Panc1 (cell line): Measurements from ENCODE around the gene PSMA7. TPM values are rescaled to one million over a fixed set of nuclear protein-coding genes. Genes with fewer than 3 reads are reported as not detected.

ENCODE experiments used
- ATAC-seq: fragments of 200-7000 bp; cut with Tn5 transposase; 2 replicates; pipeline ENCODE4 v1.9.1; 2020; ENCODE audit warnings: mild to moderate bottlenecking, moderate library complexity
- BruUV-seq: library from RNA; stranded (reverse); fragments of 400-500 nt; replicated peaks from 2 replicates; lab custom pipeline; 2021; lab: Mats Ljungman, UMichigan
- CTCF ChIA-PET: fragments of 300-600 bp; sonication (Branson Sonifier 250); formaldehyde crosslinking; loops from one replicate; lab custom pipeline; 2022; ENCODE audit warnings: antibody characterized with exemption; lab: Charles Lee
- POLR2A ChIA-PET: fragments of 300-600 bp; sonication (Branson Sonifier 250); formaldehyde crosslinking; loops from one replicate; lab custom pipeline; 2022; ENCODE audit warnings: antibody characterized with exemption; lab: Charles Lee
- DNase-seq: peaks from one replicate; pipeline ENCODE4 v3.0.0-alpha.2; 2010; ENCODE audit warnings: low read depth, low spot score
- H3K27ac ChIP-seq: 2 replicates; pipeline ENCODE4 v1.5.1; 2011; ENCODE audit warnings: mild to moderate bottlenecking, low read length, inconsistent platforms
- H3K27me3 ChIP-seq: fragments of 200-500 bp; sonication (Bioruptor generic); 2 replicates; pipeline ENCODE4 v1.6.0; 2014; ENCODE audit warnings: low read length, inconsistent platforms; ENCODE audit not compliant: control insufficient read depth, insufficient read depth
- H3K36me3 ChIP-seq: fragments of 200-500 bp; sonication (Bioruptor generic); 2 replicates; pipeline ENCODE4 v1.5.1; 2014; ENCODE audit warnings: inconsistent platforms, mild to moderate bottlenecking, low read length, moderate library complexity; ENCODE audit not compliant: control insufficient read depth, insufficient read depth
- H3K4me1 ChIP-seq: 2 replicates; pipeline ENCODE4 v1.5.1; 2011; ENCODE audit warnings: inconsistent platforms, mild to moderate bottlenecking, low read length, moderate library complexity; ENCODE audit not compliant: control insufficient read depth, insufficient read depth
- H3K4me3 ChIP-seq, 2 experiments: 2 replicates each; pipeline ENCODE4 v1.5.1; 2011 to 2012; ENCODE audit warnings: low read depth in 2 of 2, low read length in 2 of 2, mild to moderate bottlenecking in 2 of 2, inconsistent platforms in 1 of 2, moderate library complexity in 1 of 2
- H3K9me3 ChIP-seq: fragments of 200-500 bp; sonication (Bioruptor generic); 2 replicates; pipeline ENCODE4 v1.5.1; 2014; ENCODE audit warnings: low read depth, mild to moderate bottlenecking, inconsistent platforms, low read length, moderate library complexity; ENCODE audit not compliant: control insufficient read depth, insufficient read depth
- POLR2AphosphoS5 ChIP-seq: IDR thresholded peaks from 2 replicates; pipeline ENCODE4 v1.6.1; 2012; ENCODE audit warnings: mild to moderate bottlenecking, low read depth, low read length, moderate library complexity
- SIN3A ChIP-seq: IDR thresholded peaks from 2 replicates; pipeline ENCODE4 v1.6.1; 2012; ENCODE audit warnings: low read depth, mild to moderate bottlenecking, low read length, moderate library complexity, borderline replicate concordance; ENCODE audit not compliant: insufficient read depth
- TCF7L2 ChIP-seq: IDR thresholded peaks from 2 replicates; pipeline ENCODE4 v1.6.1; 2011; ENCODE audit warnings: mild to moderate bottlenecking, low read depth, low read length, inconsistent platforms
- in situ Hi-C: cut with HindIII; loops from 2 replicates; pipeline ENCODE4 v1.10.0; 2016; ENCODE audit warnings: low sequenced_read_pairs, low pct_unique_long_range_greater_than_20kb
- intact Hi-C: fragments of 100-400 bp; cut with micrococcal nuclease; formaldehyde crosslinking; loops from one replicate; pipeline ENCODE4 v1.10.0; 2022; ENCODE audit not compliant: unreplicated experiment
- total RNA-seq: library from RNA; stranded (reverse); gene quantifications from one replicate; pipeline ENCODE4 v1.2.1, GENCODE V29; 2021; ENCODE audit not compliant: unreplicated experiment
- TF ChIP-seq, protein P1 (sequence below): fragments of 450-650 bp; IDR thresholded peaks from 2 replicates; pipeline ENCODE4 v1.5.1; 2017; ENCODE audit warnings: mild to moderate bottlenecking
- TF ChIP-seq, protein P2 (sequence below), 2 experiments: IDR thresholded peaks; 2 replicates each; pipeline ENCODE4 v1.6.1; 2011 to 2012; ENCODE audit warnings: low read depth in 2 of 2, control low read depth in 1 of 2, low read length in 1 of 2, mild to moderate bottlenecking in 1 of 2, moderate library complexity in 1 of 2; ENCODE audit not compliant: insufficient read depth in 1 of 2

Gene PSMA7
- total RNA-seq, 1 experiment from 2014 or later = 402 TPM

GRCh38 chr20:62101078-62101477 is 42.1 kb downstream of the PSMA7 start:
- CTCF ChIA-PET = no interaction called here
- TF ChIP-seq, protein P1, sequence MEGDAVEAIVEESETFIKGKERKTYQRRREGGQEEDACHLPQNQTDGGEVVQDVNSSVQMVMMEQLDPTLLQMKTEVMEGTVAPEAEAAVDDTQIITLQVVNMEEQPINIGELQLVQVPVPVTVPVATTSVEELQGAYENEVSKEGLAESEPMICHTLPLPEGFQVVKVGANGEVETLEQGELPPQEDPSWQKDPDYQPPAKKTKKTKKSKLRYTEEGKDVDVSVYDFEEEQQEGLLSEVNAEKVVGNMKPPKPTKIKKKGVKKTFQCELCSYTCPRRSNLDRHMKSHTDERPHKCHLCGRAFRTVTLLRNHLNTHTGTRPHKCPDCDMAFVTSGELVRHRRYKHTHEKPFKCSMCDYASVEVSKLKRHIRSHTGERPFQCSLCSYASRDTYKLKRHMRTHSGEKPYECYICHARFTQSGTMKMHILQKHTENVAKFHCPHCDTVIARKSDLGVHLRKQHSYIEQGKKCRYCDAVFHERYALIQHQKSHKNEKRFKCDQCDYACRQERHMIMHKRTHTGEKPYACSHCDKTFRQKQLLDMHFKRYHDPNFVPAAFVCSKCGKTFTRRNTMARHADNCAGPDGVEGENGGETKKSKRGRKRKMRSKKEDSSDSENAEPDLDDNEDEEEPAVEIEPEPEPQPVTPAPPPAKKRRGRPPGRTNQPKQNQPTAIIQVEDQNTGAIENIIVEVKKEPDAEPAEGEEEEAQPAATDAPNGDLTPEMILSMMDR = no peak
- TF ChIP-seq TCF7L2 (no peak), POLR2AphosphoS5 (no peak), SIN3A (no peak)
- TF ChIP-seq, protein P2, sequence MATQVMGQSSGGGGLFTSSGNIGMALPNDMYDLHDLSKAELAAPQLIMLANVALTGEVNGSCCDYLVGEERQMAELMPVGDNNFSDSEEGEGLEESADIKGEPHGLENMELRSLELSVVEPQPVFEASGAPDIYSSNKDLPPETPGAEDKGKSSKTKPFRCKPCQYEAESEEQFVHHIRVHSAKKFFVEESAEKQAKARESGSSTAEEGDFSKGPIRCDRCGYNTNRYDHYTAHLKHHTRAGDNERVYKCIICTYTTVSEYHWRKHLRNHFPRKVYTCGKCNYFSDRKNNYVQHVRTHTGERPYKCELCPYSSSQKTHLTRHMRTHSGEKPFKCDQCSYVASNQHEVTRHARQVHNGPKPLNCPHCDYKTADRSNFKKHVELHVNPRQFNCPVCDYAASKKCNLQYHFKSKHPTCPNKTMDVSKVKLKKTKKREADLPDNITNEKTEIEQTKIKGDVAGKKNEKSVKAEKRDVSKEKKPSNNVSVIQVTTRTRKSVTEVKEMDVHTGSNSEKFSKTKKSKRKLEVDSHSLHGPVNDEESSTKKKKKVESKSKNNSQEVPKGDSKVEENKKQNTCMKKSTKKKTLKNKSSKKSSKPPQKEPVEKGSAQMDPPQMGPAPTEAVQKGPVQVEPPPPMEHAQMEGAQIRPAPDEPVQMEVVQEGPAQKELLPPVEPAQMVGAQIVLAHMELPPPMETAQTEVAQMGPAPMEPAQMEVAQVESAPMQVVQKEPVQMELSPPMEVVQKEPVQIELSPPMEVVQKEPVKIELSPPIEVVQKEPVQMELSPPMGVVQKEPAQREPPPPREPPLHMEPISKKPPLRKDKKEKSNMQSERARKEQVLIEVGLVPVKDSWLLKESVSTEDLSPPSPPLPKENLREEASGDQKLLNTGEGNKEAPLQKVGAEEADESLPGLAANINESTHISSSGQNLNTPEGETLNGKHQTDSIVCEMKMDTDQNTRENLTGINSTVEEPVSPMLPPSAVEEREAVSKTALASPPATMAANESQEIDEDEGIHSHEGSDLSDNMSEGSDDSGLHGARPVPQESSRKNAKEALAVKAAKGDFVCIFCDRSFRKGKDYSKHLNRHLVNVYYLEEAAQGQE (IDR thresholded peaks at IDR 0.05; ENCODE audit: insufficient read depth in 1 of 2, low read depth in 2 of 2, low read length in 1 of 2) = no peak
- Histone ChIP-seq H3K4me3 (no peak overlapping the region), H3K27ac (no peak overlapping the region), H3K4me1 (no peaks in the 10 kb centered on the region), H3K27me3 (no peaks in the 10 kb centered on the region), H3K36me3 (no peaks in the 10 kb centered on the region), H3K9me3 (no peaks in the 10 kb centered on the region; the same call in 1 of the 2 replicates)
- ATAC-seq (no peak), DNase-seq (no peak)
- no TSS peak for BruUV-seq
- POLR2A ChIA-PET = no interaction called here
- in situ Hi-C loops (no loop called here), intact Hi-C loops (no loop called here)

DNA sequence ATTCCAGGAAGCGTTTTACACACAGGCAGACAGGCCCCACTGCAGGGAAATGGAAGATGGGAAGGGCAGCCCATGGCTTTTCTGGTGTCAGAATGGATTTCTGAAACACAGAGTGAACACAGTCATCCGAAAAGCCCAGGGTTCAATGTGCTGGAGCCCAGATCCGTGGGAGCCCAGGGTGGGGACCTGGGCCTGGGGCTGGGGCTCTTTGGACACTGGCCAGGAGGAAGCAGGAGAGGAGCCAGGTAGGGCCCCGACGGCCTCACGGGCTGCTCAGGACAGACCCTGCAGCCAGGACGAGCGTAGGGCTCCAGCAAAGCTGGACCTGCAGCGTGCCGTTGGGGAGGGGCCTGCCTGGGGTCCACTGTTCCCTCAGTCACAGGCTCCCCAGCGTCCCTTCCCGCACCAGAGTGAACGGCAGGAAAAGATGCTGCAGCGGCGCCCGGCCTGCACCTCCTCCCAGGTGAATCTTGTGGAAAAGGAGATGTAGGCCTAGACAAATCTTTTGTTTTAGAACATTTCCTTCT is 45.2 kb downstream of the PSMA7 start:
- TF ChIP-seq SIN3A (no peak), TCF7L2 (no peak)
- TF ChIP-seq, protein P2 (IDR thresholded peaks at IDR 0.05; ENCODE audit: insufficient read depth in 1 of 2, low read depth in 2 of 2, low read length in 1 of 2) = no peak
- TF ChIP-seq, protein P1 = no peak
- H3K27me3 ChIP-seq = no peaks in the 10 kb centered on the region
- in situ Hi-C loops (no loop called here), intact Hi-C loops (no loop called here)
- no peaks in the 10 kb centered on the region; the same call in 1 of the 2 replicates for H3K9me3 ChIP-seq
- BruUV-seq = no TSS peak
- ChIA-PET POLR2A (no interaction called here), CTCF (no interaction called here)
- DNase-seq (no peak), ATAC-seq (no peak)
- no peak overlapping the region for H3K27ac ChIP-seq
- no peaks in the 10 kb centered on the region for H3K4me1 ChIP-seq
- H3K4me3 ChIP-seq = no peak overlapping the region
- no peaks in the 10 kb centered on the region for H3K36me3 ChIP-seq
